ENCODE results near the gene LIF.

The LIF gene

GRCh38 chr22:30265823-30266444 is 19.4 kb upstream of the LIF start:
- H3K9ac ChIP-seq, result no peak overlapping the region
- no peak overlapping the region for H3K4me3 ChIP-seq (ENCODE audit: low read depth, low read length)

GRCh38 chr22:30265131-30265720 is 18.7 kb upstream of the LIF start:
- TF ChIP-seq CTCF (IDR thresholded peaks at IDR 0.05), result no peak
- Histone ChIP-seq H3K27me3 (ENCODE audit: control insufficient read depth, insufficient read depth, low read length) (no peaks in the 10 kb centered on the region), H3K4me1 (no peaks in the 10 kb centered on the region), H3K9me3 (ENCODE audit: control insufficient read depth, low read length) (no peaks in the 10 kb centered on the region), H3K36me3 (ENCODE audit: control insufficient read depth, insufficient read depth, low read length) (no peaks in the 10 kb centered on the region), H2AFZ (no peak overlapping the region), H3K4me3 (ENCODE audit: low read depth, low read length) (no peak overlapping the region), H3K27ac (no peak overlapping the region), H3K79me2 (no peaks in the 10 kb centered on the region), H3K9ac (no peak overlapping the region), H3K4me2 (ENCODE audit: low read length) (no peak overlapping the region)

More at GRCh38 chr22:30265823-30266444, 19.4 kb upstream of the LIF start:
- TF ChIP-seq CTCF (IDR thresholded peaks at IDR 0.05), result no peak
- Histone ChIP-seq H3K9me3 (ENCODE audit: control insufficient read depth, low read length) (no peaks in the 10 kb centered on the region), H3K36me3 (ENCODE audit: control insufficient read depth, insufficient read depth, low read length) (no peaks in the 10 kb centered on the region), H3K79me2 (no peaks in the 10 kb centered on the region), H3K4me2 (ENCODE audit: low read length) (no peak overlapping the region), H3K27me3 (ENCODE audit: control insufficient read depth, insufficient read depth, low read length) (no peaks in the 10 kb centered on the region), H3K27ac (no peak overlapping the region), H3K4me1 (peaks cover 3% of the 10 kb centered on the region), H2AFZ (no peak overlapping the region)

GRCh38 chr22:30263883-30264282 is 17.3 kb upstream of the LIF start:
- no peak for TF ChIP-seq CTCF (IDR thresholded peaks at IDR 0.05)
- Histone ChIP-seq H3K27ac (no peak overlapping the region), H3K79me2 (no peaks in the 10 kb centered on the region), H3K36me3 (ENCODE audit: control insufficient read depth, insufficient read depth, low read length) (no peaks in the 10 kb centered on the region), H3K9ac (no peak overlapping the region), H3K4me1 (no peaks in the 10 kb centered on the region), H3K4me2 (ENCODE audit: low read length) (no peak overlapping the region), H3K9me3 (ENCODE audit: control insufficient read depth, low read length) (no peaks in the 10 kb centered on the region), H3K27me3 (ENCODE audit: control insufficient read depth, insufficient read depth, low read length) (no peaks in the 10 kb centered on the region), H3K4me3 (ENCODE audit: low read depth, low read length) (no peak overlapping the region), H2AFZ (no peak overlapping the region)

- peak; percentile 91 for TF ChIP-seq CTCF (IDR thresholded peaks at IDR 0.05)
- Histone ChIP-seq H3K79me2 (no peaks in the 10 kb centered on the region), H3K27ac (no peak overlapping the region), H3K4me3 (ENCODE audit: low read depth, low read length) (peak overlapping the region; percentile 33), H3K9me3 (ENCODE audit: control insufficient read depth, low read length) (no peaks in the 10 kb centered on the region), H3K4me2 (ENCODE audit: low read length) (peak overlapping the region; percentile 66), H3K27me3 (ENCODE audit: control insufficient read depth, insufficient read depth, low read length) (no peaks in the 10 kb centered on the region), H3K4me1 (no peaks in the 10 kb centered on the region), H2AFZ (peak overlapping the region; percentile 61), H3K9ac (no peak overlapping the region), H3K36me3 (ENCODE audit: control insufficient read depth, insufficient read depth, low read length) (no peaks in the 10 kb centered on the region)
Measured at GRCh38 chr22:30262917-30263741, 16.6 kb upstream of the LIF start.

All from parathyroid adenoma (tissue), 2 donors.